ENCODE results near the gene SRR.
"Not testable (repeated sequence)": the region's sequence is repeated elsewhere in the genome, so short reads cannot be mapped to it uniquely, and the experiment has no call there.

Gene SRR, protein sequence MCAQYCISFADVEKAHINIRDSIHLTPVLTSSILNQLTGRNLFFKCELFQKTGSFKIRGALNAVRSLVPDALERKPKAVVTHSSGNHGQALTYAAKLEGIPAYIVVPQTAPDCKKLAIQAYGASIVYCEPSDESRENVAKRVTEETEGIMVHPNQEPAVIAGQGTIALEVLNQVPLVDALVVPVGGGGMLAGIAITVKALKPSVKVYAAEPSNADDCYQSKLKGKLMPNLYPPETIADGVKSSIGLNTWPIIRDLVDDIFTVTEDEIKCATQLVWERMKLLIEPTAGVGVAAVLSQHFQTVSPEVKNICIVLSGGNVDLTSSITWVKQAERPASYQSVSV

DNA sequence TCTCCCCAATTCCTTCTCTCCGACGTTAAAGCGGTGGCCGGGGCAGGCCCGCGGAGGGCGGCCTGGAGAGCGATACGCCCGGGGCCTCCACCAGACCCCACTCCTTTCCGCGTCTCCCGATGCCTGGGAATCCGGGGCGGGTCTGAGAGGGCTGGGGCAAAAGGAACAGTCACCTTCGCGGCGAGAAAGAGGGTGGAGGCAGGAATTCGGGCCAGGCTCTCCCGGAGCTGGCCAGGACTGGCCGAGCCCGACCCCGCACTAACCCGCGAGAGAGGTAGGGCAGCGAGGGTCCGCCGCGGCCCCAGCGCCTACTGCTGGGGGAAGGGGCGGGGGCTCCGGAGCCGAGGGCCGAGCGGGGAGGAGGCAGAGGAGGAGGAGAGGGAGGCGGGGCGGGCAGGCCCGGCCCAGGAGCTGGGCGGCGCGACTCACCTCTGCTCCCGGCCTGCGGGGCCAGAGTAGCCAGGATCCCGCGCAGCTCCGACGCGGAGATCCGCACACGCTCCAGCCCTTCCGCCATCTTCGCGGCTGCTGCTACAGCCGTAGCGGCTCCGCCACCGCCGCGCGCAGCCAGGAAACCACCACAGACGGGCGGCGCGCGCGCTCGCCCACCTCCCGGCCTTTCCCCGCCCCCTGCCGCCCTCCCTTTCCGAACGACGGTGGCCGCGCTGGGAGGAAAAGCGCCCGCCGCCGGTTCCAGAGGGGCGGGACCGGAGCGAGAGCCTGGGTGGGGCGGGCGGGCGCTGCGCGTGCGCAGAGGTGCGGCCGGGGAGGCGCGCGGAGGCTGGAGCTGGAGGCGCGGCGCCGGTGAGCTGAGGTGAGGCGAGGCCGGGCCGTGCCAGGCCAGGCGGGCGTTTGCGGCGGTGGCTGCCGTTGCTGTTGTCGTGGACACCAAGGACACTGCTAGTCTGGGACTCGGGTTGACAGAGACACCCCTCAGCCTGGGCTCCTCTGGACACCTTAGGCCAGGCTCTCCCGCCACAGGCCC, at the start of gene SRR, which contains the start of gene SMG6:
Gene SRR (plus strand): TSS at position 747 of the 985 bp plus-strand sequence. CDS start 11,611 bp downstream, outside the sequence.
Gene SMG6 (minus strand): TSS at position 582 of the 985 bp plus-strand sequence. CDS start 65 bp downstream, at position 517.
- DNase-seq (ENCODE audit: low read depth, low spot score) = peak; percentile 67

- DNase-seq (ENCODE audit: low read depth, low spot score) = not testable (repeated sequence)
Measured at GRCh38 chr17:2258830-2259229, 44.9 kb upstream of the SRR start.

- DNase-seq (ENCODE audit: low read depth, low spot score) = no peak
Measured at GRCh38 chr17:2259769-2260536, 43.8 kb upstream of the SRR start.

GRCh38 chr17:2262135-2262587, 41.6 kb upstream of the SRR start:
- no peak for DNase-seq (ENCODE audit: low read depth, low spot score)

GRCh38 chr17:2263183-2264066, 40.3 kb upstream of the SRR start:
- DNase-seq (ENCODE audit: low read depth, low spot score) = no peak

DNA sequence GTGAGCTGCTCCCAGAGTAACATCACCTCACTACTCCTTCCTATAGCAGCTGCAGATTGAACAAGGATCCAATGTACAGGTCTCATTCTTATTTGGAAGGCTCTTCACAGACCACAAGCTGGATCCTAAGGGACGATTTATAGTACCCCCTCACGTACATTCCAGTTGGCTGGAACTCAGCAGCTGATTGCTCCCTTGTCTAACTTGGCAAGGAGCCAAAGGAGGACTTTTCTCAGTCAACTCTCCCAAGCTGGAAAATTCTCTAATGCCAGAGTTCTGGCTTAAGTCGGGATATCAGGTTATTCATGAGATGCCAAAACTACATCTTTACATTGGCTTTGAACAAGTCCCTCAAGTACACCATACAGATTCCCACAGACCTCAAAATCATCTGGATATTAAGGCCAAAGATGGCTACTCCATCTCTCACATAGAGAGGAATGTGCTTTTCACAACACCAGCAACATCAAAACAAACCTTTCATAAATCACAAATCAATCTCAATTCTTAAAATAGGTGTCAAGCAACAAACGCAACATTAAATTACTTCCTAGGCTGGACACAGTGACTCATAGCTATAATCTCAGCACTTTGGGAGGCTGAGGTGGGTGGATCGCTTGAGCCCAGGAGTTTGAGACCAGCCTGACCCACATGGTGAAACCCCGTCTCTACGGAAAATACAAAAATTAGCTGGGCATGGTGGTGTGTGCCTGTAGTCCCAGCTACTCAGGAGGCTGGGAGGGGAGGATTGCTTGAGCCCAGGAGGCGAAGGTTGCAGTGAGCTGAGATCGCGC, 39.5 kb upstream of the SRR start:
- no peak for DNase-seq (ENCODE audit: low read depth, low spot score)

DNA sequence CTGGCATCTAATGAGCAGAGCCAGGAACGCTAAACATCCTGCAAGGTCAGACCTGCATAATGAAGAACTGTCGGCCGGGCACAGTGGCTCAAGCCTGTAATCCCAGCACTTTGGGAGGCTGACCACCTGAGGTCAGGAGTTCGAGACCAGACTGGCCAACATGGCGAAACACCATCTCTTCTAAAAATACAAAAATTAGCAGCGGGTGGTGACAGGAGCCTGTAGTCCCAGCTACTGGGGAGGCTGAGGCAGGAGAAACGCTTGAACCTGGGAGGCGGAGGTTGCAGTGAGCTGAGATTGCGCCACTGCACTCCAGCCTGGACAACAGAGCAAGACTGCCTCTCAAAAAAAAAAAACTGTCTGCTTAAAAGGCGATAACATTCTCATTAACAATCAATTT, 38.6 kb upstream of the SRR start:
- DNase-seq (ENCODE audit: low read depth, low spot score) = not testable (repeated sequence)

GRCh38 chr17:2266045-2266864, 37.5 kb upstream of the SRR start:
- DNase-seq (ENCODE audit: low read depth, low spot score) = no peak

- no peak for DNase-seq (ENCODE audit: low read depth, low spot score)
Measured at GRCh38 chr17:2266865-2267228, 36.9 kb upstream of the SRR start.

- DNase-seq (ENCODE audit: low read depth, low spot score) = no peak
Measured at GRCh38 chr17:2267354-2267753, 36.4 kb upstream of the SRR start.

DNA sequence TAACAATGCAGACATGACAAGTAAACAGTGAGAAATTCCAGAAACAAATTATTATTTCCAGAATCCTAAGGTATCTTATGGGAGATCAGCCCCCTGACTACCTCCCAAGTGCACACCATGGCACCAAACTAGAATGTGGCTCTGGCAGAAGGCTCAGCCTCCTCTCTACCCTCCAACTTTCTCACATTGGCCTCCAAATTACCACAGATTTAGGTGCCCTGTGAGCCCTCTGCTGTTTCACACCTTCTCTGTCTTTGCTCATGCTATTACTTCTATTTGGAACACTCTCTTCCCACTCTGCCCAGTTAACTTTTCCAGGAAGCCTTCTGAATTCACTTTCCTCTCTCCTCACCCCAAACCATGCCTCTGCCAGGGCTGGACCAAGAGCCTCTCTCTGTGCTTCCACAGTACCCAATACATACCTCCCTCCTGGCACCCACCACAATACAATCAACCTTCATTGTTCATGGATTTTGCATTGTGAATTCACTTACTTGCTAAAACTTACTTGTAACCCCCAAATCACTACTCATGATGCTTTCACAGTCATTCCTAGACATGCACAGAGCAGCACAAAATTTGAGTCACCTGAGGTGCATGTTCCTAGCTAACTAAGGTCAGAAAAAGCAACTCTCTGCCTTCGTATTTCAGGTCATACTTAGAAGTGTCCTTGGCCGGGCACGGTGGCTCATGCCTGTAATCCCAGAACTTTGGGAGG, 31.6 kb upstream of the SRR start:
- DNase-seq (ENCODE audit: low read depth, low spot score) = no peak

DNA sequence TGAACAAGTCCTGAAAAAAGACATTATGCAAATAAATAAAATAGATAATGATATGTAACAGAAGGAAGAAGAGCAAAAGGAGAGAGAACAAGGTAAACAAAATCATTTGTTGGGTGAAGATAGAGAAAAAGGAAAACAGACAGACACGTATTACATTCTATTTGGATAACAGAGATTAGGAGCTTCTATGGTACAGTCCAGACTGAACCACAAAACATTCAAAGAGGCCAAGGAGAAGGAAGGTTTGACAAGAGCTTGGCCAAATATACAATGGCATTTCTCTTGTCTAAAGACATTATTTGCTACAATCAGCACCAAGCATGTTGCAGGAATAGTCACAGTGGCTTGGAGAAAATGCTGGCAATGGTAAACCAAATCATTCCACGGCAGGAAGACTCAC, 29.3 kb upstream of the SRR start:
- DNase-seq (ENCODE audit: low read depth, low spot score) = no peak

DNA sequence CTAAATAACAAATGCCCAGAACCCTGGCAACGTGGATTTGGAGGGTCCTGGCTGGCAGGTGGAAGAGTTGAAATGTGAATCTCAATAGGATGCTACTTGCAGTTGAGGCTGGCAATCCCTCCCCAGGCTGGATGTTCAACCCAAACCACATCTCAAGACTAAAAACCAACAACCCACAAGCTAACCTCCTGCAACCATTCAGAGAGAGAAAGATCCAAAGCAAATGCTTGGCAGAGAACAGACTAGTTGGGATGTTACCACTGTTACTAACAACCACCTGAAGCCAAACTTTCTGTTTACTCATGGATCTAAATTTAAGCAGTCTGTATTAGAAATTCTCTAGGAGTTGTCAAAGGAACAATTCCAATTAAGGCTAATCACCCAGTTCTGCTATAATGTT, 28.0 kb upstream of the SRR start:
- no peak for DNase-seq (ENCODE audit: low read depth, low spot score)

GRCh38 chr17:2277429-2278170, 26.1 kb upstream of the SRR start:
- DNase-seq (ENCODE audit: low read depth, low spot score) = no peak

GRCh38 chr17:2279707-2280106, 24.0 kb upstream of the SRR start:
- DNase-seq (ENCODE audit: low read depth, low spot score) = no peak

DNA sequence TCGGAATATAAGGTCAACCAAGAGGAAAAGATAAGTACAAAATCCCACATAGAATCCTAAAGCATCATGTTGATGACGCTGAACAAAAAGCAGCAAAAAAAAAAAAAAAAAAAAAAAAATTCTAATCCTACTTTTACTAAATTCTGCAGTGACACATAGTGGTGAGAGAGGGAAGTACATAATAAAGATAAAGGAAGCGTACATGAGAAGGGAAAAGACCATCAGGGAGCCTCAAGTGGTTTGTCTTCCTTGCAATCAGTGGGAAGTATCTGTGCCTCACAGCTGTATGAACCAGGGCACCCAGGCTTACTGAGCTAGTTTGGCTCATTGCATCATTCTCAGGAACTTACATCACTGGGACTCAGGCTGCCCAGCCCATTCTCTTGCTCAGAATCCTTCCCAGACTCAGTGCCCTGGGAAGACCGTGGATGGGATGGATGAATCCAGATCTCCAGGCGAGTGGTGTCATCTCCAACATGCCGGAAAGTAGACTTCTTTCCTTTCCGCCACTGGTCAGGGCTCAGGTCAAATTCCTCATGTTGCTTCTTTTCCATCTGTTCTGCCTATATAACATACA, 21.4 kb upstream of the SRR start:
- peak; percentile 66 for DNase-seq (ENCODE audit: low read depth, low spot score)

DNA sequence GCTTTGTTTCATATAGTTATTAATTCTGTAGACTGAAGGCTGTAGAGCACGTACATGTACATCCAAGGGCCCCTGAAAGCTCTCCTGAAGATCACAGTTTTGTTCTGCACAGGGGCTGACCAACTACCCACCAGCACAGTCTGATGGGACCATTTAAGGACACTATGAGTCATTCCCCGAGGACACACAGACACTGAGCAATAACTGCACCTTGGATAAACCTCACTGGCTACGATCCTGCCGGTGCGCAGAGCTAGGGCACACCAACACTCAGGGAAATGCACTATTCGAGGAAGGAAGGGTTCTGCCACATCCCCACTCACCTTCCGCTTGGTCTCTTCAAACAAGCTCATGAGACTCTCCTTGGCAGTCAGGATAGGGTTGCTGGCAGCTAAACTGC, 20.4 kb upstream of the SRR start:
- no peak for DNase-seq (ENCODE audit: low read depth, low spot score)

Measured in smooth muscle cell of the brain vasculature (primary cell).